Caco-2 (cell line): ENCODE measurements around the gene MIA. TPM values are rescaled to one million over a fixed set of nuclear protein-coding genes. Genes with fewer than 3 reads are reported as not detected.

Experiments
- BruUV-seq: library from RNA; stranded (reverse); fragments of 400-500 nt; replicated peaks from 2 replicates; lab custom pipeline; 2021; lab: Mats Ljungman, UMichigan
- CTCF ChIA-PET: fragments of 300-600 bp; sonication (Branson Sonifier 250); formaldehyde crosslinking; loops from one replicate; lab custom pipeline; 2022; ENCODE audit warnings: antibody characterized with exemption; lab: Charles Lee
- POLR2A ChIA-PET: fragments of 300-600 bp; sonication (Branson Sonifier 250); formaldehyde crosslinking; loops from one replicate; lab custom pipeline; 2022; ENCODE audit warnings: antibody characterized with exemption; lab: Charles Lee
- DNase-seq, 2 experiments: peaks; one replicate each; pipeline versions ENCODE4 v3.0.0 to v3.0.0-alpha.2; 2020 to 2022
- H3K27me3 ChIP-seq: replicated peaks from 2 replicates; pipeline ENCODE4 v1.6.0; 2011; ENCODE audit warnings: low read length; ENCODE audit not compliant: control insufficient read depth, insufficient read depth
- H3K36me3 ChIP-seq: 2 replicates; pipeline ENCODE4 v1.5.1; 2011; ENCODE audit warnings: low read length; ENCODE audit not compliant: control insufficient read depth, insufficient read depth
- H3K4me1 ChIP-seq: fragments of 250-450 bp; sonication (Bioruptor Pico); 2 replicates; pipeline ENCODE4 v1.5.1; 2020; ENCODE audit warnings: mild to moderate bottlenecking
- H3K4me3 ChIP-seq: 2 replicates; pipeline ENCODE4 v1.5.1; 2011; ENCODE audit warnings: low read depth, mild to moderate bottlenecking, control low read depth, low read length
- H3K9me3 ChIP-seq: fragments of 250-450 bp; sonication (Bioruptor Pico); 2 replicates; pipeline ENCODE4 v1.5.1; 2020; ENCODE audit warnings: mild to moderate bottlenecking, moderate library complexity
- H3K27ac Mint-ChIP-seq: one replicate; pipeline ENCODE4 v1.8.0; 2022; ENCODE audit warnings: mixed read lengths; ENCODE audit not compliant: unreplicated experiment
- H3K27me3 Mint-ChIP-seq: one replicate; pipeline ENCODE4 v1.8.0; 2022; ENCODE audit warnings: mixed read lengths; ENCODE audit not compliant: insufficient read depth, unreplicated experiment
- H3K36me3 Mint-ChIP-seq: one replicate; pipeline ENCODE4 v1.8.0; 2022; ENCODE audit warnings: mild to moderate bottlenecking, mixed read lengths; ENCODE audit not compliant: insufficient read depth, unreplicated experiment
- H3K4me1 Mint-ChIP-seq: one replicate; pipeline ENCODE4 v1.8.0; 2022; ENCODE audit warnings: low read depth, mixed read lengths; ENCODE audit not compliant: unreplicated experiment
- H3K4me3 Mint-ChIP-seq: one replicate; pipeline ENCODE4 v1.8.0; 2022; ENCODE audit warnings: mild to moderate bottlenecking, moderate library complexity, mixed read lengths; ENCODE audit not compliant: unreplicated experiment
- H3K9me3 Mint-ChIP-seq: one replicate; pipeline ENCODE4 v1.8.0; 2022; ENCODE audit warnings: mixed read lengths; ENCODE audit not compliant: unreplicated experiment
- CTCF ChIP-seq, 2 experiments: fragments of 200-600 bp in 1 of 2; IDR thresholded peaks; 1 replicate in 1 of 2; 2 replicates in 1 of 2; pipeline versions ENCODE4 v1.5.1 to v1.8.0; 2011 to 2022; ENCODE audit warnings: antibody characterized with exemption in 1 of 2, control low read depth in 1 of 2, inconsistent platforms in 1 of 2, low read depth in 1 of 2, low read length in 1 of 2, mild to moderate bottlenecking in 1 of 2, moderate library complexity in 1 of 2; ENCODE audit not compliant: insufficient read depth in 1 of 2, severe bottlenecking in 1 of 2, unreplicated experiment in 1 of 2
- intact Hi-C: fragments of 100-400 bp; cut with micrococcal nuclease; formaldehyde crosslinking; loops from one replicate; pipeline ENCODE4 v1.10.0; 2022; ENCODE audit not compliant: unreplicated experiment
- total RNA-seq: library from RNA; stranded (reverse); gene quantifications from 2 replicates; pipeline ENCODE4 v1.2.3, GENCODE V29; 2022

MIA gene
- total RNA-seq, 1 experiment from 2014 or later: 1.1 TPM

GRCh38 chr19:40737102-40737644 is 38.1 kb upstream of the MIA start:
- Mint-ChIP-seq H3K4me3 (no peak overlapping the region), H3K4me1 (peaks cover 19% of the 10 kb centered on the region), H3K36me3 (peaks cover 98% of the 10 kb centered on the region), H3K9me3 (no peaks in the 10 kb centered on the region), H3K27ac (no peak overlapping the region), H3K27me3 (no peaks in the 10 kb centered on the region)
- Histone ChIP-seq H3K36me3 (peaks cover 16% of the 10 kb centered on the region), H3K4me3 (no peak overlapping the region), H3K9me3 (no peaks in the 10 kb centered on the region), H3K4me1 (no peaks in the 10 kb centered on the region), H3K27me3 (no peaks in the 10 kb centered on the region)
- DNase-seq: no peak
- no TSS peak for BruUV-seq
- TF ChIP-seq CTCF (IDR thresholded peaks at IDR 0.05; ENCODE audit: insufficient read depth in 1 of 2, low read depth in 1 of 2, low read length in 1 of 2, severe bottlenecking in 1 of 2, unreplicated experiment in 1 of 2): no peak
- intact Hi-C loops: no loop called here
- CTCF ChIA-PET: no interaction called here
- POLR2A ChIA-PET: no interaction called here

GRCh38 chr19:40739030-40739839 is 36.1 kb upstream of the MIA start:
- POLR2A ChIA-PET: no interaction called here
- Histone ChIP-seq H3K27me3 (no peaks in the 10 kb centered on the region), H3K9me3 (no peaks in the 10 kb centered on the region), H3K36me3 (peaks cover 9% of the 10 kb centered on the region), H3K4me3 (no peak overlapping the region), H3K4me1 (peaks cover 2% of the 10 kb centered on the region; the same call in 1 of the 2 replicates)
- no TSS peak for BruUV-seq
- H3K4me1 Mint-ChIP-seq: peaks cover 13% of the 10 kb centered on the region
- TF ChIP-seq CTCF (IDR thresholded peaks at IDR 0.05; ENCODE audit: insufficient read depth in 1 of 2, low read depth in 1 of 2, low read length in 1 of 2, severe bottlenecking in 1 of 2, unreplicated experiment in 1 of 2): no peak
- peaks cover 92% of the 10 kb centered on the region for H3K36me3 Mint-ChIP-seq
- H3K9me3 Mint-ChIP-seq: no peaks in the 10 kb centered on the region
- no peak overlapping the region for H3K4me3 Mint-ChIP-seq
- DNase-seq: no peak
- H3K27ac Mint-ChIP-seq: peak overlapping the region; percentile 63
- CTCF ChIA-PET: no interaction called here
- no peaks in the 10 kb centered on the region for H3K27me3 Mint-ChIP-seq
- intact Hi-C loops: no loop called here

- Mint-ChIP-seq H3K4me1 (peaks cover 18% of the 10 kb centered on the region), H3K9me3 (no peaks in the 10 kb centered on the region), H3K27me3 (no peaks in the 10 kb centered on the region), H3K36me3 (peaks cover 92% of the 10 kb centered on the region), H3K27ac (peak overlapping the region; percentile 63), H3K4me3 (no peak overlapping the region)
- peaks cover 8% of the 10 kb centered on the region for H3K36me3 ChIP-seq
- TF ChIP-seq CTCF (IDR thresholded peaks at IDR 0.05; ENCODE audit: insufficient read depth in 1 of 2, low read depth in 1 of 2, low read length in 1 of 2, severe bottlenecking in 1 of 2, unreplicated experiment in 1 of 2): no peak
- ChIA-PET CTCF (no interaction called here), POLR2A (interaction anchor here (1.3 kb wide), 1 partner anchor 10 kb away, joined by 11 read pairs; the partner anchor contains the start of gene ACTMAP)
- no peaks in the 10 kb centered on the region for H3K27me3 ChIP-seq
- H3K4me3 ChIP-seq: no peak overlapping the region
- DNase-seq: no peak
- H3K9me3 ChIP-seq: no peaks in the 10 kb centered on the region
- BruUV-seq: TSS peak; percentile 11
- intact Hi-C loops: no loop called here
- peaks cover 10% of the 10 kb centered on the region for H3K4me1 ChIP-seq
Measured at GRCh38 chr19:40739871-40740703, 35.2 kb upstream of the MIA start.
